HepG2 (cell line): ENCODE results near the gene ZNF865. TPM values are rescaled to one million over a fixed set of nuclear protein-coding genes. Genes with fewer than 3 reads are reported as not detected.

Source experiments
- ATAC-seq: fragments of 200-7000 bp; cut with Tn5 transposase; 3 replicates; pipeline ENCODE4 v1.9.1; 2020; ENCODE audit warnings: mild to moderate bottlenecking, moderate library complexity
- BruUV-seq: library from RNA; stranded (reverse); fragments of 400-500 nt; replicated peaks from 2 replicates; lab custom pipeline; 2021; lab: Mats Ljungman, UMichigan
- CTCF ChIA-PET: fragments of 300-600 bp; formaldehyde crosslinking; extraction: SDS; loops from one replicate; lab custom pipeline; 2021; ENCODE audit warnings: low total read pairs, inconsistent platforms, low intra/inter-chr PET ratio; lab: Yijun Ruan, JAX
- POLR2A ChIA-PET: fragments of 350-600 bp; sonication (Branson Sonifier 250); formaldehyde crosslinking; loops from one replicate; lab custom pipeline; 2020; ENCODE audit warnings: antibody characterized with exemption, inconsistent platforms; lab: Yijun Ruan, JAX
- DNase-seq: peaks from one replicate; pipeline ENCODE4 v3.0.0-alpha.2; 2015; ENCODE audit warnings: low spot score
- FAIRE-seq: peaks from 3 replicates; lab custom pipeline; 2011; peaks lifted over from hg19 to GRCh38; lab: Jason Lieb, UNC
- H2AFZ ChIP-seq: one replicate; pipeline ENCODE4 v1.6.1; 2011; ENCODE audit warnings: low read length, inconsistent platforms
- H3K27ac ChIP-seq: fragments of 300-600 bp; 3 replicates; pipeline ENCODE4 v1.8.0; 2011; ENCODE audit warnings: mixed run types, mild to moderate bottlenecking, mixed read lengths, low read length, inconsistent platforms; ENCODE audit not compliant: insufficient read depth; ENCODE audit errors: extremely low read length
- H3K27me3 ChIP-seq, 2 experiments: fragments of 200-600 bp in 1 of 2; 2 replicates in 1 of 2; 3 replicates in 1 of 2; pipeline versions ENCODE4 v1.6.0 to v1.8.0; 2011; ENCODE audit warnings: low read length in 2 of 2, mild to moderate bottlenecking in 2 of 2, moderate library complexity in 2 of 2, inconsistent platforms in 1 of 2; ENCODE audit not compliant: insufficient read depth in 2 of 2, control insufficient read depth in 1 of 2
- H3K36me3 ChIP-seq, 2 experiments: fragments of 200-600 bp in 1 of 2; replicated peaks in 1 of 2; 2 replicates in 1 of 2; 3 replicates in 1 of 2; pipeline versions ENCODE4 v1.5.1 to v1.8.0; 2011; ENCODE audit warnings: low read length in 2 of 2, inconsistent platforms in 1 of 2; ENCODE audit not compliant: insufficient read depth in 2 of 2, control insufficient read depth in 1 of 2
- H3K4me1 ChIP-seq: 2 replicates; pipeline ENCODE4 v1.5.1; 2012; ENCODE audit warnings: low read length, inconsistent platforms; ENCODE audit not compliant: insufficient read depth
- H3K4me2 ChIP-seq: 2 replicates; pipeline ENCODE4 v1.6.0; 2011; ENCODE audit warnings: low read depth, low read length, inconsistent platforms
- H3K4me3 ChIP-seq, 3 experiments: fragments of 200-600 bp in 1 of 3; sonication (generic), shearing (Covaris generic) in 1 of 3; replicated peaks in 1 of 3; 2 replicates each; pipeline ENCODE4 v1.5.1; 2011 to 2016; ENCODE audit warnings: low read length in 3 of 3, inconsistent platforms in 2 of 3, low read depth in 2 of 3, mild to moderate bottlenecking in 2 of 3, control low read depth in 1 of 3, mixed read lengths in 1 of 3; ENCODE audit not compliant: insufficient read depth in 1 of 3
- H3K79me2 ChIP-seq: one replicate; pipeline ENCODE4 v1.6.1; 2011; ENCODE audit warnings: low read length, inconsistent platforms; ENCODE audit not compliant: insufficient read depth
- H3K9ac ChIP-seq: 2 replicates; pipeline ENCODE4 v1.6.0; 2011; ENCODE audit warnings: mild to moderate bottlenecking, low read depth, low read length, inconsistent platforms; ENCODE audit not compliant: insufficient read depth
- H3K9me3 ChIP-seq: 2 replicates; pipeline ENCODE4 v1.5.1; 2012; ENCODE audit warnings: mild to moderate bottlenecking, low read length
- H4K20me1 ChIP-seq: 2 replicates; pipeline ENCODE4 v1.6.0; 2011; ENCODE audit warnings: inconsistent platforms, mild to moderate bottlenecking, low read length, moderate library complexity; ENCODE audit not compliant: insufficient read depth
- HOXA9 ChIP-seq: sonication (generic); formaldehyde crosslinking; IDR thresholded peaks from 2 replicates; pipeline ENCODE4 v1.8.1; 2022; ENCODE audit warnings: missing genetic modification reagents, mild to moderate bottlenecking, moderate library complexity, borderline replicate concordance
- PHF5A ChIP-seq: IDR thresholded peaks from one replicate; pipeline ENCODE4 v1.6.1; 2018; ENCODE audit warnings: low read depth, missing genetic modification reagents; ENCODE audit not compliant: unreplicated experiment
- PTBP1 ChIP-seq: fragments of 200-400 bp; formaldehyde crosslinking; IDR thresholded peaks from 2 replicates; pipeline ENCODE4 v1.6.1; 2018; ENCODE audit warnings: low read length, low read depth; ENCODE audit not compliant: poor library complexity, severe bottlenecking
- SRF ChIP-seq: IDR thresholded peaks from 2 replicates; pipeline ENCODE4 v1.6.1; 2011; ENCODE audit warnings: mild to moderate bottlenecking, low read depth, low read length, moderate library complexity
- ZNF468 ChIP-seq: sonication (generic); formaldehyde crosslinking; IDR thresholded peaks from 2 replicates; pipeline ENCODE4 v1.8.0; 2022; ENCODE audit warnings: mild to moderate bottlenecking, moderate library complexity, missing genetic modification reagents
- ZNF790 ChIP-seq: sonication (generic); formaldehyde crosslinking; IDR thresholded peaks from 2 replicates; pipeline ENCODE4 v1.8.0; 2022; ENCODE audit warnings: missing genetic modification reagents, mild to moderate bottlenecking, borderline replicate concordance
- WGBS: methylation state at CpG from one replicate; pipeline ENCODE4 v1.1.6; 2017; ENCODE audit warnings: low lambda C conversion rate; 5-methylcytosine and 5-hydroxymethylcytosine counted together
- in situ Hi-C: cut with HindIII; loops from 2 replicates; pipeline ENCODE4 v1.10.0; 2017; ENCODE audit warnings: low pct_unique_long_range_greater_than_20kb; ENCODE audit not compliant: extremely low pct_ligation_motif_present
- intact Hi-C: fragments of 100-400 bp; cut with micrococcal nuclease; formaldehyde crosslinking; loops from one replicate; pipeline ENCODE4 v1.10.0; 2022; ENCODE audit not compliant: unreplicated experiment
- polyA plus RNA-seq, 8 experiments: library from polyadenylated mRNA; depleted of rRNA in 3 of 8; stranded (reverse) in 7 of 8; unstranded in 1 of 8; fragments of >200 nt; fragmentation: Illumina TruSeq in 4 of 8; extraction: Trizol in 4 of 8; gene quantifications; 2 replicates each; pipeline versions ENCODE4 v1.2.1 to v1.2.3, GENCODE V29; 2011 to 2016; ENCODE audit warnings: low read depth in 4 of 8, missing spikeins in 1 of 8, mixed read lengths in 1 of 8; ENCODE audit not compliant: insufficient read depth in 1 of 8
- total RNA-seq, 5 experiments: library from RNA; depleted of rRNA; stranded (reverse); fragments of >200 nt; fragmentation: Illumina TruSeq; extraction: Trizol; gene quantifications; 2 replicates each; pipeline ENCODE4 v1.2.3, GENCODE V29; 2016; ENCODE audit warnings: low read depth in 1 of 5
- TF ChIP-seq, protein P1 (sequence below): IDR thresholded peaks from 2 replicates; pipeline ENCODE4 v1.6.1; 2016; ENCODE audit warnings: missing genetic modification reagents, missing compliant biosample characterization
- TF ChIP-seq, protein P2 (sequence below): sonication (generic); formaldehyde crosslinking; IDR thresholded peaks from 2 replicates; pipeline ENCODE4 v1.5.1; 2020; ENCODE audit warnings: missing genetic modification reagents, mild to moderate bottlenecking, borderline replicate concordance
- TF ChIP-seq, protein P3 (sequence below): sonication (generic); formaldehyde crosslinking; IDR thresholded peaks from 2 replicates; pipeline ENCODE4 v1.4.0; 2020; ENCODE audit warnings: missing genetic modification reagents, borderline replicate concordance
- TF ChIP-seq, protein P4 (sequence below): sonication (generic); formaldehyde crosslinking; IDR thresholded peaks from 2 replicates; pipeline ENCODE4 v1.5.1; 2020; ENCODE audit warnings: mild to moderate bottlenecking, missing genetic modification reagents, moderate library complexity
- TF ChIP-seq, protein P5 (sequence below): sonication (generic); formaldehyde crosslinking; IDR thresholded peaks from 2 replicates; pipeline ENCODE4 v1.4.0; 2020; ENCODE audit warnings: missing genetic modification reagents

ZNF865 gene
- total and polyA plus RNA-seq, 2 of the 13 experiments (the other 11 are each of a cell fraction or from before 2014, with no cell fraction given): 0.93 to 1.0 TPM

DNA sequence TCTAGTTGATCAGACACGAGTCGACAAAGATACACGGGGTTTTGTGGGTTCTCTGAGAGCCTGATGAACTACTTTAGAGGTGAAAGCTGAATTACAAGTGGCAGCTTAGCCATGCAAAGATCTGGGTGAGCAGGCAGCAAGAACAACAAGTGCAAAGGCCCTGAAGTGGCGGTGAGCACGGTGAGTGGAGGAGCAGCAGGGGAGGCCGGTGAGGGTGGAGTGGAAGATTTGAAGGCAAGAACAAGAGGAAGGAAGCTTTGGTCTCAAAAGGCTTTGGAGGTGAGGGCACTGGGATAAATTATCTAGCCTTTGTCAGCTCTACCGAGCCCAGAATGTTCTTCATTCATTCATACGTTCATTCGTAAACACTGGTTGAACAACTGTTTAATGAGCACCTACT, 1.4 kb downstream of the ZNF865 start (continued):
- TF ChIP-seq, protein P1, sequence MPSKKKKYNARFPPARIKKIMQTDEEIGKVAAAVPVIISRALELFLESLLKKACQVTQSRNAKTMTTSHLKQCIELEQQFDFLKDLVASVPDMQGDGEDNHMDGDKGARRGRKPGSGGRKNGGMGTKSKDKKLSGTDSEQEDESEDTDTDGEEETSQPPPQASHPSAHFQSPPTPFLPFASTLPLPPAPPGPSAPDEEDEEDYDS (CRISPR knock-in tag): no peak

DNA sequence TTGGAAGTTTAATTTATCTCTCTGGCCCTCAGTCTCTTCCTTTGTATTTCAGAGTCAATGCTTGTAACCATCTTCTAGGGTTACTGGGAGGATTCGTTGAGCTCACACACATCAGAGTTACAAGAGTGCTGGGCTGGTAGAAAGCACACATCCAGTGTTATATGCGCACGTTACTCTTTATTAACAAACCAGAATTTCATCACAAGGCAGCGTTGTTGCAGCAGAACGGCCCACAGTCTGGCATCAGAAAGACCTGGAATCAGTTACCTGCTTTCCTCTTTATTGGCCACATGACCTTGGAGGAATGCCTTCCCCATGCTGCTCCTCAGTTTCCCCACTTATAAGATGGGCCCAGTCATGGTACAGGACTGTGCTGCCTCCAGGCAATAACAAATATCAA, 3.9 kb downstream of the ZNF865 start:
- ATAC-seq: no peak
- ChIA-PET POLR2A (no interaction called here), CTCF (no interaction called here)
- no peak overlapping the region for H3K4me3 ChIP-seq
- no TSS peak for BruUV-seq
- in situ Hi-C loops: loop anchor here (5.0 kb wide), 1 partner anchor 92 kb away; no protein-coding TSS in a partner anchor
- intact Hi-C loops: loop anchor here (10.0 kb wide), 1 partner anchor 55 kb away; no protein-coding TSS in a partner anchor
- 94% methylated on average over 5 of the region's 5 CpGs for WGBS
- H3K36me3 ChIP-seq: peaks cover 0 to 2% of the 10 kb centered on the region in 2 experiments; a peak in 1 of 5 replicates
- peaks cover 24% of the 10 kb centered on the region for H3K4me1 ChIP-seq
- H3K4me2 ChIP-seq: no peak overlapping the region
- no peak for DNase-seq
- H3K27me3 ChIP-seq: no peaks in the 10 kb centered on the region; a peak in 1 of 5 replicates
- H4K20me1 ChIP-seq: no peaks in the 10 kb centered on the region
- H3K79me2 ChIP-seq: peaks cover 15% of the 10 kb centered on the region
- no peak overlapping the region for H3K27ac ChIP-seq
- H3K9me3 ChIP-seq: no peaks in the 10 kb centered on the region
- no peak overlapping the region for H2AFZ ChIP-seq
- no peak for FAIRE-seq
- no peak overlapping the region for H3K9ac ChIP-seq
- TF ChIP-seq, protein P2, sequence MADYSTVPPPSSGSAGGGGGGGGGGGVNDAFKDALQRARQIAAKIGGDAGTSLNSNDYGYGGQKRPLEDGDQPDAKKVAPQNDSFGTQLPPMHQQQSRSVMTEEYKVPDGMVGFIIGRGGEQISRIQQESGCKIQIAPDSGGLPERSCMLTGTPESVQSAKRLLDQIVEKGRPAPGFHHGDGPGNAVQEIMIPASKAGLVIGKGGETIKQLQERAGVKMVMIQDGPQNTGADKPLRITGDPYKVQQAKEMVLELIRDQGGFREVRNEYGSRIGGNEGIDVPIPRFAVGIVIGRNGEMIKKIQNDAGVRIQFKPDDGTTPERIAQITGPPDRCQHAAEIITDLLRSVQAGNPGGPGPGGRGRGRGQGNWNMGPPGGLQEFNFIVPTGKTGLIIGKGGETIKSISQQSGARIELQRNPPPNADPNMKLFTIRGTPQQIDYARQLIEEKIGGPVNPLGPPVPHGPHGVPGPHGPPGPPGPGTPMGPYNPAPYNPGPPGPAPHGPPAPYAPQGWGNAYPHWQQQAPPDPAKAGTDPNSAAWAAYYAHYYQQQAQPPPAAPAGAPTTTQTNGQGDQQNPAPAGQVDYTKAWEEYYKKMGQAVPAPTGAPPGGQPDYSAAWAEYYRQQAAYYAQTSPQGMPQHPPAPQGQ: no peak
- no peak for TF ChIP-seq ZNF468
- TF ChIP-seq, protein P3, sequence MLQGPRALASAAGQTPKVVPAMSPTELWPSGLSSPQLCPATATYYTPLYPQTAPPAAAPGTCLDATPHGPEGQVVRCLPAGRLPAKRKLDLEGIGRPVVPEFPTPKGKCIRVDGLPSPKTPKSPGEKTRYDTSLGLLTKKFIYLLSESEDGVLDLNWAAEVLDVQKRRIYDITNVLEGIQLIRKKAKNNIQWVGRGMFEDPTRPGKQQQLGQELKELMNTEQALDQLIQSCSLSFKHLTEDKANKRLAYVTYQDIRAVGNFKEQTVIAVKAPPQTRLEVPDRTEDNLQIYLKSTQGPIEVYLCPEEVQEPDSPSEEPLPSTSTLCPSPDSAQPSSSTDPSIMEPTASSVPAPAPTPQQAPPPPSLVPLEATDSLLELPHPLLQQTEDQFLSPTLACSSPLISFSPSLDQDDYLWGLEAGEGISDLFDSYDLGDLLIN (CRISPR knock-in tag): no peak
- no peak for TF ChIP-seq PHF5A (CRISPR knock-in tag)
- TF ChIP-seq, protein P4, sequence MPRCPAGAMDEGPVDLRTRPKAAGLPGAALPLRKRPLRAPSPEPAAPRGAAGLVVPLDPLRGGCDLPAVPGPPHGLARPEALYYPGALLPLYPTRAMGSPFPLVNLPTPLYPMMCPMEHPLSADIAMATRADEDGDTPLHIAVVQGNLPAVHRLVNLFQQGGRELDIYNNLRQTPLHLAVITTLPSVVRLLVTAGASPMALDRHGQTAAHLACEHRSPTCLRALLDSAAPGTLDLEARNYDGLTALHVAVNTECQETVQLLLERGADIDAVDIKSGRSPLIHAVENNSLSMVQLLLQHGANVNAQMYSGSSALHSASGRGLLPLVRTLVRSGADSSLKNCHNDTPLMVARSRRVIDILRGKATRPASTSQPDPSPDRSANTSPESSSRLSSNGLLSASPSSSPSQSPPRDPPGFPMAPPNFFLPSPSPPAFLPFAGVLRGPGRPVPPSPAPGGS: no peak
- no peak for TF ChIP-seq HOXA9 (CRISPR knock-in tag)
- no peak for TF ChIP-seq ZNF790
- TF ChIP-seq PTBP1: no peak
- TF ChIP-seq SRF: no peak
- TF ChIP-seq, protein P5, sequence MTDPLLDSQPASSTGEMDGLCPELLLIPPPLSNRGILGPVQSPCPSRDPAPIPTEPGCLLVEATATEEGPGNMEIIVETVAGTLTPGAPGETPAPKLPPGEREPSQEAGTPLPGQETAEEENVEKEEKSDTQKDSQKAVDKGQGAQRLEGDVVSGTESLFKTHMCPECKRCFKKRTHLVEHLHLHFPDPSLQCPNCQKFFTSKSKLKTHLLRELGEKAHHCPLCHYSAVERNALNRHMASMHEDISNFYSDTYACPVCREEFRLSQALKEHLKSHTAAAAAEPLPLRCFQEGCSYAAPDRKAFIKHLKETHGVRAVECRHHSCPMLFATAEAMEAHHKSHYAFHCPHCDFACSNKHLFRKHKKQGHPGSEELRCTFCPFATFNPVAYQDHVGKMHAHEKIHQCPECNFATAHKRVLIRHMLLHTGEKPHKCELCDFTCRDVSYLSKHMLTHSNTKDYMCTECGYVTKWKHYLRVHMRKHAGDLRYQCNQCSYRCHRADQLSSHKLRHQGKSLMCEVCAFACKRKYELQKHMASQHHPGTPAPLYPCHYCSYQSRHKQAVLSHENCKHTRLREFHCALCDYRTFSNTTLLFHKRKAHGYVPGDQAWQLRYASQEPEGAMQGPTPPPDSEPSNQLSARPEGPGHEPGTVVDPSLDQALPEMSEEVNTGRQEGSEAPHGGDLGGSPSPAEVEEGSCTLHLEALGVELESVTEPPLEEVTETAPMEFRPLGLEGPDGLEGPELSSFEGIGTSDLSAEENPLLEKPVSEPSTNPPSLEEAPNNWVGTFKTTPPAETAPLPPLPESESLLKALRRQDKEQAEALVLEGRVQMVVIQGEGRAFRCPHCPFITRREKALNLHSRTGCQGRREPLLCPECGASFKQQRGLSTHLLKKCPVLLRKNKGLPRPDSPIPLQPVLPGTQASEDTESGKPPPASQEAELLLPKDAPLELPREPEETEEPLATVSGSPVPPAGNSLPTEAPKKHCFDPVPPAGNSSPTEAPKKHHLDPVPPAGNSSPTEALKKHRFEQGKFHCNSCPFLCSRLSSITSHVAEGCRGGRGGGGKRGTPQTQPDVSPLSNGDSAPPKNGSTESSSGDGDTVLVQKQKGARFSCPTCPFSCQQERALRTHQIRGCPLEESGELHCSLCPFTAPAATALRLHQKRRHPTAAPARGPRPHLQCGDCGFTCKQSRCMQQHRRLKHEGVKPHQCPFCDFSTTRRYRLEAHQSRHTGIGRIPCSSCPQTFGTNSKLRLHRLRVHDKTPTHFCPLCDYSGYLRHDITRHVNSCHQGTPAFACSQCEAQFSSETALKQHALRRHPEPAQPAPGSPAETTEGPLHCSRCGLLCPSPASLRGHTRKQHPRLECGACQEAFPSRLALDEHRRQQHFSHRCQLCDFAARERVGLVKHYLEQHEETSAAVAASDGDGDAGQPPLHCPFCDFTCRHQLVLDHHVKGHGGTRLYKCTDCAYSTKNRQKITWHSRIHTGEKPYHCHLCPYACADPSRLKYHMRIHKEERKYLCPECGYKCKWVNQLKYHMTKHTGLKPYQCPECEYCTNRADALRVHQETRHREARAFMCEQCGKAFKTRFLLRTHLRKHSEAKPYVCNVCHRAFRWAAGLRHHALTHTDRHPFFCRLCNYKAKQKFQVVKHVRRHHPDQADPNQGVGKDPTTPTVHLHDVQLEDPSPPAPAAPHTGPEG: no peak
